Loucy (cell line): ENCODE results near the gene NDUFS6.

Experiments
- H2AFZ ChIP-seq: fragments of 200-600 bp; sonication (generic); 2 replicates; pipeline ENCODE4 v1.6.0; 2016; ENCODE audit warnings: antibody characterized with exemption, mild to moderate bottlenecking, low read length, moderate library complexity
- H3F3A ChIP-seq: fragments of 200-600 bp; 2 replicates; pipeline ENCODE4 v1.6.0; 2016; ENCODE audit warnings: antibody characterized with exemption, low read depth, mild to moderate bottlenecking
- H3K27me3 ChIP-seq: fragments of 200-600 bp; sonication (generic); 2 replicates; pipeline ENCODE4 v1.6.1; 2014; ENCODE audit warnings: low read length, mild to moderate bottlenecking; ENCODE audit not compliant: insufficient read depth, poor library complexity, severe bottlenecking
- H3K36me3 ChIP-seq: fragments of 200-600 bp; sonication (generic); 2 replicates; pipeline ENCODE4 v1.6.1; 2016; ENCODE audit warnings: low read length; ENCODE audit not compliant: insufficient read depth
- H3K4me1 ChIP-seq: fragments of 200-600 bp; sonication (generic); 2 replicates; pipeline ENCODE4 v1.5.1; 2014; ENCODE audit warnings: low read length, mild to moderate bottlenecking; ENCODE audit not compliant: insufficient read depth, poor library complexity, severe bottlenecking
- H3K4me2 ChIP-seq: fragments of 200-600 bp; sonication (generic); 2 replicates; pipeline ENCODE4 v1.6.0; 2014; ENCODE audit warnings: antibody characterized with exemption, low read length, low read depth, mild to moderate bottlenecking; ENCODE audit not compliant: poor library complexity, severe bottlenecking
- H3K4me3 ChIP-seq: fragments of 200-600 bp; sonication (generic); 2 replicates; pipeline ENCODE4 v1.5.1; 2014; ENCODE audit warnings: low read length, mild to moderate bottlenecking, mixed read lengths; ENCODE audit not compliant: poor library complexity, severe bottlenecking
- H3K79me2 ChIP-seq: fragments of 200-600 bp; sonication (generic); 2 replicates; pipeline ENCODE4 v1.6.1; 2014; ENCODE audit warnings: low read length; ENCODE audit not compliant: insufficient read depth
- H3K9ac ChIP-seq: fragments of 200-600 bp; sonication (generic); 2 replicates; pipeline ENCODE4 v1.6.0; 2014; ENCODE audit warnings: mild to moderate bottlenecking, low read depth, low read length, moderate library complexity; ENCODE audit not compliant: poor library complexity, severe bottlenecking
- H3K9me2 ChIP-seq: fragments of 200-600 bp; sonication (generic); replicated peaks from 2 replicates; pipeline ENCODE4 v1.6.1; 2016; ENCODE audit warnings: low read depth, low read length, mixed read lengths
- H3K9me3 ChIP-seq: fragments of 200-600 bp; sonication (generic); 2 replicates; pipeline ENCODE4 v1.6.1; 2014; ENCODE audit warnings: mild to moderate bottlenecking, antibody characterized with exemption, low read length, low read depth; ENCODE audit not compliant: insufficient read depth
- H4K20me1 ChIP-seq: fragments of 200-600 bp; sonication (generic); 2 replicates; pipeline ENCODE4 v1.6.0; 2014; ENCODE audit warnings: antibody characterized with exemption, low read length, mild to moderate bottlenecking; ENCODE audit not compliant: insufficient read depth, poor library complexity, severe bottlenecking
- EZH2phosphoT487 ChIP-seq: fragments of 200-600 bp; IDR thresholded peaks from 2 replicates; pipeline ENCODE4 v1.6.1; 2018; ENCODE audit warnings: antibody characterized with exemption, mild to moderate bottlenecking, moderate library complexity, borderline replicate concordance
- TF ChIP-seq, protein P1 (sequence below): fragments of 200-600 bp; sonication (generic); conservative IDR thresholded peaks from 2 replicates; pipeline ENCODE4 v1.5.1; 2014; ENCODE audit warnings: mild to moderate bottlenecking, antibody characterized with exemption, low read length

Gene NDUFS6

GRCh38 chr5:1858436-1858835, 57.2 kb downstream of the NDUFS6 start:
- Histone ChIP-seq H3K4me1 (no peaks in the 10 kb centered on the region), H4K20me1 (no peaks in the 10 kb centered on the region), H3K79me2 (no peaks in the 10 kb centered on the region), H3K9me2 (no peaks in the 10 kb centered on the region), H3K36me3 (no peaks in the 10 kb centered on the region), H3K27me3 (no peaks in the 10 kb centered on the region), H3K4me3 (no peak overlapping the region), H3F3A (no peaks in the 10 kb centered on the region), H3K9me3 (peaks cover 2% of the 10 kb centered on the region; the same call in 1 of the 2 replicates), H3K9ac (no peak overlapping the region), H2AFZ (no peak overlapping the region), H3K4me2 (no peak overlapping the region)
- TF ChIP-seq EZH2phosphoT487: no peak
- TF ChIP-seq, protein P1, sequence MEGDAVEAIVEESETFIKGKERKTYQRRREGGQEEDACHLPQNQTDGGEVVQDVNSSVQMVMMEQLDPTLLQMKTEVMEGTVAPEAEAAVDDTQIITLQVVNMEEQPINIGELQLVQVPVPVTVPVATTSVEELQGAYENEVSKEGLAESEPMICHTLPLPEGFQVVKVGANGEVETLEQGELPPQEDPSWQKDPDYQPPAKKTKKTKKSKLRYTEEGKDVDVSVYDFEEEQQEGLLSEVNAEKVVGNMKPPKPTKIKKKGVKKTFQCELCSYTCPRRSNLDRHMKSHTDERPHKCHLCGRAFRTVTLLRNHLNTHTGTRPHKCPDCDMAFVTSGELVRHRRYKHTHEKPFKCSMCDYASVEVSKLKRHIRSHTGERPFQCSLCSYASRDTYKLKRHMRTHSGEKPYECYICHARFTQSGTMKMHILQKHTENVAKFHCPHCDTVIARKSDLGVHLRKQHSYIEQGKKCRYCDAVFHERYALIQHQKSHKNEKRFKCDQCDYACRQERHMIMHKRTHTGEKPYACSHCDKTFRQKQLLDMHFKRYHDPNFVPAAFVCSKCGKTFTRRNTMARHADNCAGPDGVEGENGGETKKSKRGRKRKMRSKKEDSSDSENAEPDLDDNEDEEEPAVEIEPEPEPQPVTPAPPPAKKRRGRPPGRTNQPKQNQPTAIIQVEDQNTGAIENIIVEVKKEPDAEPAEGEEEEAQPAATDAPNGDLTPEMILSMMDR: no peak

- Histone ChIP-seq H3K4me2 (no peak overlapping the region), H3K79me2 (no peaks in the 10 kb centered on the region), H3K9ac (no peak overlapping the region), H3K4me1 (no peaks in the 10 kb centered on the region), H2AFZ (no peak overlapping the region), H3K9me2 (no peaks in the 10 kb centered on the region), H3K4me3 (no peak overlapping the region), H3K27me3 (no peaks in the 10 kb centered on the region), H3K9me3 (peaks cover 2% of the 10 kb centered on the region; the same call in 1 of the 2 replicates), H3K36me3 (no peaks in the 10 kb centered on the region), H4K20me1 (no peaks in the 10 kb centered on the region), H3F3A (no peaks in the 10 kb centered on the region)
- TF ChIP-seq, protein P1: no peak
- no peak for TF ChIP-seq EZH2phosphoT487
Measured at GRCh38 chr5:1859099-1859498, 57.9 kb downstream of the NDUFS6 start.

- Histone ChIP-seq H3K9me3 (peaks cover 2% of the 10 kb centered on the region; the same call in 1 of the 2 replicates), H3K79me2 (no peaks in the 10 kb centered on the region), H3K27me3 (no peaks in the 10 kb centered on the region), H3K36me3 (no peaks in the 10 kb centered on the region), H2AFZ (no peak overlapping the region), H3K4me3 (no peak overlapping the region), H3K9me2 (no peaks in the 10 kb centered on the region), H3K9ac (no peak overlapping the region), H3F3A (no peaks in the 10 kb centered on the region), H4K20me1 (no peaks in the 10 kb centered on the region), H3K4me1 (no peaks in the 10 kb centered on the region), H3K4me2 (no peak overlapping the region)
- TF ChIP-seq, protein P1: no peak
- TF ChIP-seq EZH2phosphoT487: no peak
Measured at GRCh38 chr5:1860021-1860610, 58.9 kb downstream of the NDUFS6 start.
